ENCODE results near the gene LCN1. TPM values are rescaled to one million over a fixed set of nuclear protein-coding genes. Genes with fewer than 3 reads are reported as not detected.

The LCN1 gene
- total and polyA plus RNA-seq, 10 donors: 0.09 TPM; not detected in 9

DNA sequence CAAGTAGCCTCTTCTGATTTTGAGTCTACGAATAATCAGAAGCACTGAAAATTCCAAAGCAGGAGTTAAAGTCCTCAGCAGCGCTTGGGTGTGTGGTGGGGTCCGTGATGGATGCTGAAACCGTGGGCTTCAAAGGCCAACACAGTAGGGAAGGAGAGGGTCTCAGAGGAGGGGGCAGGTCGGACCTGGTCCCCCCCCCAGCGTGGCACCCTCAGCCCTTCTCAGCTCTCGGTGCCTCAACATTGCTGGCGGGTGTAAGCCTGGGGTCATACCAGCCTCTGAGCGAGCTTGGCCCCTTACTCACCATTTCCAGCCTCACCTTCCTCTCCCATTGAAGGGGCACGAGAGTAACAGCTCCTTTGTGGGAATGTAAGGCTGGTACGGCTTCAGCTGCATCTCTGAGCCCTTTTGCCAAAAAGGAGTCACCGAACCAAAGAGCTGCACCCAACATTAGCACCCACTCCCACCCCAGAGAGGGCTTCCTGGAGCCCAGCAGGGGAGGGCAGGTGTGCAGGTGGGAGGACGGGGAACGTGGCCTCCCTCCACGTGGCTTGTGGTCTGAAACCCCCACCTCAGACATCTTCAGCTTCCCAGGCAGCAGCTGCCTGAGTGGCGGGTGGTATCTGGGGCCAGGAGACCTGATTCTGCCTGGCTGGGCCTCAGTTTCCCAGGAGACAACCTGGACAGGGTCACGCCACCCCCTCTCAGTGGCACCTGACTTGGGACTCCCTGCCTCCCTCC lies 6.7 kb upstream of the LCN1 start:
- no peak overlapping the region for H3K4me3 ChIP-seq
- H3K4me1 ChIP-seq: no peaks in the 10 kb centered on the region
- H3K36me3 ChIP-seq: no peaks in the 10 kb centered on the region
- peak; percentile 56 for DNase-seq
- intact Hi-C loops (cut with DNase I; ENCODE audit: low total_unique reads): no loop called here
- TF ChIP-seq, protein P1, sequence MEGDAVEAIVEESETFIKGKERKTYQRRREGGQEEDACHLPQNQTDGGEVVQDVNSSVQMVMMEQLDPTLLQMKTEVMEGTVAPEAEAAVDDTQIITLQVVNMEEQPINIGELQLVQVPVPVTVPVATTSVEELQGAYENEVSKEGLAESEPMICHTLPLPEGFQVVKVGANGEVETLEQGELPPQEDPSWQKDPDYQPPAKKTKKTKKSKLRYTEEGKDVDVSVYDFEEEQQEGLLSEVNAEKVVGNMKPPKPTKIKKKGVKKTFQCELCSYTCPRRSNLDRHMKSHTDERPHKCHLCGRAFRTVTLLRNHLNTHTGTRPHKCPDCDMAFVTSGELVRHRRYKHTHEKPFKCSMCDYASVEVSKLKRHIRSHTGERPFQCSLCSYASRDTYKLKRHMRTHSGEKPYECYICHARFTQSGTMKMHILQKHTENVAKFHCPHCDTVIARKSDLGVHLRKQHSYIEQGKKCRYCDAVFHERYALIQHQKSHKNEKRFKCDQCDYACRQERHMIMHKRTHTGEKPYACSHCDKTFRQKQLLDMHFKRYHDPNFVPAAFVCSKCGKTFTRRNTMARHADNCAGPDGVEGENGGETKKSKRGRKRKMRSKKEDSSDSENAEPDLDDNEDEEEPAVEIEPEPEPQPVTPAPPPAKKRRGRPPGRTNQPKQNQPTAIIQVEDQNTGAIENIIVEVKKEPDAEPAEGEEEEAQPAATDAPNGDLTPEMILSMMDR (IDR thresholded peaks at IDR 0.05 in 8 of 11, conservative IDR thresholded peaks at IDR 0.05 in 3 of 11): no peak
- TF ChIP-seq POLR2AphosphoS5 (IDR thresholded peaks at IDR 0.05): no peak
- no peak for TF ChIP-seq POLR2A (IDR thresholded peaks at IDR 0.05)
- peaks cover 0 to 11% (median 6%) of the 10 kb centered on the region in 8 donors for H3K9me3 ChIP-seq
- WGBS, 5 donors: 77 to 83% (median 79%) methylated on average over 9 to 17 of the region's 17 CpGs
- H3K27ac ChIP-seq: no peak overlapping the region
- peaks cover 0 to 27% (median 0%) of the 10 kb centered on the region in 7 donors for H3K27me3 ChIP-seq (replicated peaks in 1 of 7)

DNA sequence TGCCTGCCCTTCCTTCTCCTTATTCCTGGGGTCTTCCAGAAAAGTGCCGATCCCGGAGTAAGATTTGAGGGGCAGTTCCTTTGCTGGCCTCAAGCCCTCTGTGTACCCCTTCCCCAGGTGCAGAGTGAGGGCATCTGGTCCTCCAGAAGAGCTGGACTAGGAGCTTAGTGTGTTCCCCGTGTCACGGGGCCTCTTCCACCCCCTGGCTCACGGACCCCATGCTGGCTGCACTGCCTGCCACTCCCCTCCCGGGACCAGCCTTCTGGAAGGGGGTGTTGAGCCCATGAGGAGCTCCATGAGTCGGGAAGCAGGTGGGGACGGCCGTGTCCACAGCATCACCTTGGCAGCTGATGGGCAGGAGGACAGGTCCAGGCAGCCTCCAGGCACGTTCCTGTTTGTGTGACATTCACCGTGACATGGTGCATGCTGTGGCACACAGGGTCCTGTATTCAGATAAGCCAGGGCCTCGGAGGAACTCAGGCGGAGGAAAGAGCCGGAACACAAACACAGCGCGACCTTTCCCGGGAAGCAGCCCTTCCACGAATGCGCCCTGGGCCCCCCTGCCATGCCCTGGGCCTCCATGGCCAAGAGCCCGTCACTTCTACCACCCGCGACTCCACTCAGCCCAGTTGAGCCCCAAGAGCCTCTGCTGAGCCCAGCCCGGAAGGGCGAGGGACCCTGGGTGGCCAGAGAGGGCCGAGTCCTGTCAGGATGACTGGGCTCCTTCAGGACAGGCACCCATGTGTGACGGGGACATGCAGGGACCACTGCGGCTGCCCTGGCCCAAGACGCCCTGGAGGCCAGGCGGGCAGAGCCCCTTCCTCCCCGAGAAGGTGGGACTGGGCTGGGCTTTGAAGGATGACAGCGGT lies 5.9 kb upstream of the LCN1 start:
- 84 to 88% (median 87%) methylated on average over 7 to 31 of the region's 31 CpGs for WGBS, 5 donors
- Histone ChIP-seq H3K9me3 (peaks cover 0 to 2% (median 0%) of the 10 kb centered on the region in 8 donors), H3K4me3 (no peak overlapping the region), H3K36me3 (no peaks in the 10 kb centered on the region), H3K4me1 (no peaks in the 10 kb centered on the region), H3K27me3 (replicated peaks in 1 of 7) (peaks cover 0 to 27% (median 0%) of the 10 kb centered on the region in 7 donors), H3K27ac (no peak overlapping the region)
- TF ChIP-seq, protein P1 (IDR thresholded peaks at IDR 0.05 in 8 of 11, conservative IDR thresholded peaks at IDR 0.05 in 3 of 11): no peak
- TF ChIP-seq POLR2A (IDR thresholded peaks at IDR 0.05) (no peak), POLR2AphosphoS5 (IDR thresholded peaks at IDR 0.05) (no peak)
- intact Hi-C loops (cut with DNase I; ENCODE audit: low total_unique reads): no loop called here
- DNase-seq: peak; percentile 66

DNA sequence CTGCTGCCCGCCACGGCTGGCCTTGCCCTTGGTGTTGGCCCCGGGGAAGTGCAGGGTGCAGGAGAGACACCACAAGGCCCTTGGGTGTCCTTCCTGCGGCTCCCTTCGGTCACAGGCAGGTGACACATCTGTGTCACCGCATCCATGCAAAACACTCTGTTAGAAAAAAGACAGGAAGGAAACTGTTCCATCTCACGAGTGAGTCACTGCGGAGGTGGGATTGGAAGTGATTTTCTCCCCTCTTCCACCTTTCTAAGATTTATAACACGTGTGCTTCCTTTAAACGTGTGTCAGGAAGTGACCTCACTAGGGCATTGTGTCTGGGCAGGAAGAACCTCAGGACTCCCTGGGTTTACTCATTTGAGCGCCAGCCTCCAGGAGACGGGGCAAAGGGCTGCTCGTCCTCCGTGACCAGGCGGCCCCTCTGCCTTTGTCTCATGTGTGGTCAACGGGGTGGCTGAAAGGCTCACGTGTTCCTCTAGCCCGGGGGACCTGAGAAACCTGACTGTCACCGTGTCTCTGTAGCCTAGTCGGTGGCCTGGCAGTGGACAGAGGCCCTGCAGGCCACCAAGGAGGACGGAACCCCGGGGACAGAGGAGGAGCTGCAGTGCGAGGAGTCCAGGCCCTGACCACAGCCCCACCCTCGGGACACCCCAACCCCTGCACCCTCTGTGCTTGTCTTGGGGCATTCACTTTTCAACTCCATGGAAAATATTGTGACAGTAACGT lies 4.9 kb upstream of the LCN1 start:
- H3K4me3 ChIP-seq: no peak overlapping the region
- no peaks in the 10 kb centered on the region for H3K36me3 ChIP-seq
- WGBS, 5 donors: 46 to 57% (median 51%) methylated on average over 25 of the region's 25 CpGs
- no peak overlapping the region for H3K27ac ChIP-seq
- TF ChIP-seq POLR2A (IDR thresholded peaks at IDR 0.05): no peak
- TF ChIP-seq POLR2AphosphoS5 (IDR thresholded peaks at IDR 0.05): no peak
- TF ChIP-seq, protein P1 (IDR thresholded peaks at IDR 0.05 in 8 of 11, conservative IDR thresholded peaks at IDR 0.05 in 3 of 11): no peak
- peaks cover 0 to 32% (median 0%) of the 10 kb centered on the region in 7 donors for H3K27me3 ChIP-seq (replicated peaks in 1 of 7)
- H3K9me3 ChIP-seq: no peaks in the 10 kb centered on the region
- peak; percentile 40 for DNase-seq
- no peaks in the 10 kb centered on the region for H3K4me1 ChIP-seq
- intact Hi-C loops (cut with DNase I; ENCODE audit: low total_unique reads): no loop called here
